HL-60/S4 treated with retinoic acid at 250 ng/mL for 4 days and 3 days (cell line): ENCODE measurements around the gene SNX18.

Experiments
- in situ Hi-C: fragments of 300-500 bp; cut with MboI; formaldehyde crosslinking; loops from 2 replicates; pipeline ENCODE4 v1.7.0; 2022; ENCODE audit warnings: low sequenced_read_pairs

The SNX18 gene

DNA sequence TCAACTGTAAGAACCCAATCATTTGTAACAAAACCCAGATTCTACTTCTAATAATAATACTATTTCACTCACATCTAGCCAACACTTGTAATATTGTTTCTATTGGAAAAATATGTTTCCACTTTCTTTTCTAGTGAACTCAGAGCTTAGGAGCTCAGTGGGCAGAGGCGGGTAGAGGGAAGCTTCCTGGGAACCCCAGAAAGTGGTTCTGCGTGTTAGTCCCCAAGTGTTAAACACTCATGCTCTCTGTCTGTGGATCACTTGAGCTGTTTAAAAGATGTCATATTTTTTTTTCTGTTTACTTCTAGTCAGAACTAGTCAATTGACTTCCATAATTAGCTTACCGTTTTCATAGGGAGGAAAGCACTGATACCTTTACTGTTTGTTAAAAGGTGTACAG, 20.6 kb downstream of the SNX18 start:
- in situ Hi-C loops: loop anchor here (25.0 kb wide), 2 partner anchors 99 to 324 kb away; no protein-coding TSS in a partner anchor

GRCh38 chr5:54539001-54539400, 21.4 kb downstream of the SNX18 start:
- in situ Hi-C loops: loop anchor here (25.0 kb wide), 2 partner anchors 98 to 323 kb away; no protein-coding TSS in a partner anchor

- in situ Hi-C loops: loop anchor here (25.0 kb wide), 2 partner anchors 97 to 322 kb away; no protein-coding TSS in a partner anchor
These were observed 22.7 kb downstream of the SNX18 start for GRCh38 chr5:54540286-54540685.

DNA sequence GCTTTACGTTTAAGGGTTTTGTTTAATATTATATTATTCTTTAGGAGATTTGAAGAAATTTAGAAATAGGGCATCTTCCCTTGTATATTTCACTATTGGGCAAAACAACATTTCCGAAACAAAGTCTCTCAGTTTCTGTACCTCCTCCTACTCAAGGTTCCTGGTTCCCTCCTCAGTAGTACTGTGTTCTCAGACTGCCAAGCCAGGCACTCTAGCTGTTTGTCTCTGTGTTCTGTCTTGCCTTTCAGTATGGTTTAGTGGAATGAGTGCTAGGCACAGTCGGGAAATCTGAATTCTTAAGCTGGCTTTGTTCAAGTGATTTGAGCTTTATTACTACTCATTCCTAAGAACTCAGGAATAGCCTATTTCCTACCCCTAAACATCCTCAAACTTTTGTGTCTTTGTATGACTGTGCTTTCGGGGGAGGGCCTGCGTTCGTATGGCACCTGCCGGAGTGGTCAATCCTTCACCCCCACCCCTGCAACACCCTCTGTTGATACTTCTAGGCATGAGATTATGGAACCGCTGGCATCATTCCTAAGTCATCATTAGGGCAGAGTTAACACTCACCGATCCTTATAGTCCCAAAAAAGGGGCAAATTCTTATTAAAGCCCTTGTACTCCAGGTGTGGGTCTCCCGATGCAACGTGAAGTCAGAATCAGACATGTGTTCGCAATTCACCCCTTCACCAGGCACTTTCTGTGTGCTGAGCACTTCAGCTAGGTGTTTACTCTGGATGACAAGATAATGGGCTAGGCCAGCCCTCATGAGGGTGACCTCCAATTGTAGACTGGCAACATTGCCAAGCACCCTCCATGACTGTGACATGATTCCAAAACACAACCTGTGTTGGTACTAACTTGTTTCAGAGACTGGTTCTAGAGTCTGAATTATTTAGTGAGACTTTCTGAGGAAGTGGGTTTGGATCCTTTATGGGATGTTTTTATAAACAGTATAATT, 24.5 kb downstream of the SNX18 start:
- in situ Hi-C loops: loop anchor here (25.0 kb wide), 2 partner anchors 95 to 320 kb away; no protein-coding TSS in a partner anchor

DNA sequence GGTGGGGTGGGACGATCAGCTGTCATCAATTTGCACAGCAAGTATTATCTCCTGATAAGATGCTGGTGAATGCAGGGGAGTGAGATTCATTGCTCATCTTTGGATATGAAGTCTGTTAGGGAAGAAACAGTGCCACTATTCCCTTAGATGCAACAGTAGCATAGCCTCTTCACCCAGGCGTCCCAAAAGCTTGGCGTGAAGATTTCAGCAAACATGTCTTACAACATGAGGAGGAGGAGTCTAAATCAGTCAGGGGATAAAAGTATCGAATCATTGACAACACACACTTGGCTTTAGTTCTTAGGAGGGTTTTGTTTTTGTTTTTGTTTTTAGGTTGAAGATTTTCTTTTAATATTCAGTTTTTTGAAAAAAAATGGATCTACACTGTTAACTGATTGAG, 26.5 kb downstream of the SNX18 start:
- in situ Hi-C loops: loop anchor here (25.0 kb wide), 2 partner anchors 93 to 318 kb away; no protein-coding TSS in a partner anchor

GRCh38 chr5:54545796-54546195, 28.2 kb downstream of the SNX18 start:
- in situ Hi-C loops: loop anchor here (25.0 kb wide), 2 partner anchors 92 to 317 kb away; no protein-coding TSS in a partner anchor

GRCh38 chr5:54547711-54548250, 30.2 kb downstream of the SNX18 start:
- in situ Hi-C loops: loop anchor here (25.0 kb wide), 2 partner anchors 90 to 315 kb away; no protein-coding TSS in a partner anchor

GRCh38 chr5:54548565-54548964, 31.0 kb downstream of the SNX18 start:
- in situ Hi-C loops: loop anchor here (25.0 kb wide), 2 partner anchors 89 to 314 kb away; no protein-coding TSS in a partner anchor

- in situ Hi-C loops: no loop called here
These were observed 33.7 kb downstream of the SNX18 start for GRCh38 chr5:54551292-54551691.

DNA sequence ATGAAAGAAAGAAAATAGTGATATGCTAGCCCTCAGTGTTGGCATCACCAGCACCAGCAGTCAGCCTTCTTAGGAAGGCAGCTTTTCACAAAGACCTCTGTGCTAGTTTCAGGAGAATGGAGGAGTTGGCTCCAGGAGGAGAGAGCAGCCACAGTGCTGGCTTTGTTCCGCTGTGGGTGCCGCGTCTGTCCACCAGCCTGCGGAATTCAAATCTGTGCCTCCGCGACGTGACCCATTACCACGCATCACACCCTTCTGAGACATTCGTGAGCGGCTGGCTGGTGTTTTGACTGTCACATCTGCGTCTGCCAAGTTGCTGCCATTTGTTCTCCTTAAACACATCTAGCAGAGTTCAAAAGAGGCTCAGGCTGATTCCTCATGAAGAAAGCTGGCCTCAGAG, 34.4 kb downstream of the SNX18 start:
- in situ Hi-C loops: no loop called here

DNA sequence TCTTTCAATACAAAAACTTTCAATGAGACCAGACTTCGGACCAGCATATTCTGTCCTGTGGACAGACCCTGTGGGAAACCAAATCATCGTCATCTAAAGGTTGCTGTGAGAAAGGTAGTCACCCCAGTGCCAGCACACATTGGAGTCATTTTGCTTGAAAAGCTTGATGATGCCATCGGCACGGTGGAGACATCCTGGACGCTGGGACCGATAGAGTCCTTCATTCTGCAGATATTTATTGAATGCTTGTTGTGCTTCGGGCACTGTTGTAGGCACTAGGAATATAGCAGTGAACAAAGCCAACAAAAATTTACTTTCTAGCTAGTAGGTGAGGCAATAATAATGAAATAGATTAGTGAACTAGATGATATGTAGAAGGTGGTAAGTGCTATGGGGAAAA, 34.9 kb downstream of the SNX18 start:
- in situ Hi-C loops: no loop called here

GRCh38 chr5:54553659-54554207, 36.2 kb downstream of the SNX18 start:
- in situ Hi-C loops: no loop called here

DNA sequence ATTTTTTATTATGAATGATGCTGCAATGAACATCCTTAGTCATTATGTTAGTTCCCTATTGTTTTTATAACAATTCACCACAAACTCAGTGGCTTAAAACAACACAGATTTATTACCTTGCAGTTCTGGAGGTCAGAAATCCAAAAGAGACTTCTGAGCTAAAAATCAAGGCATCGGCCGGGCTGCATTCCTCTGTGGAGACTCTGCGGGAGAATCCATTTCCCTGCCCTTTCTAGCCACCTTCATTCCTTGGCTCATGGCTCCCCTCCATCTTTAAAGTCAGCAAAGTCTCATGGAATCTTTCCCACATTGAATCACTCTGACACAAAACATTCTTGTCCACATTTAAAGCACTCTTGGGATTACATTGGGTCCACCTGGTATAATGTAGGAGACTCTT, 38.6 kb downstream of the SNX18 start:
- in situ Hi-C loops: no loop called here

GRCh38 chr5:54558362-54558761, 40.8 kb downstream of the SNX18 start:
- in situ Hi-C loops: no loop called here

DNA sequence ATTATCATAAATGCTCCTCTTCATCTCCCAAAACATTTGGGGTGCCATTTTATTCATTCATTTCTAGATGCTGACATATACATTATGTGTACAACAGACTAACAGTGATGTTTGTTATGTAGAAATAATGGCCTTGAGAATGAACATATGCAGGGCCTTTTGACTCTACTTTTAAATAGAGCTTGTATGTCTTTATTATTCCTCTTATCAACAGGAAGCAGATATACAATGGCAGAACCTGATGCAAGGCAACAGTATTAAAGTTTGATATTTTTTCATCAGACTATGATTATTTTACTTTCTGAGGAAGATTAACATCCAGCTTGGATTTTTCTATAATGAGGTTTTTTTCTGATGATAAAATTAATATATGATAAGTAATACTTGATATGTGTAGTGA, 44.1 kb downstream of the SNX18 start:
- in situ Hi-C loops: no loop called here

GRCh38 chr5:54563083-54563761, 45.7 kb downstream of the SNX18 start:
- in situ Hi-C loops: no loop called here

DNA sequence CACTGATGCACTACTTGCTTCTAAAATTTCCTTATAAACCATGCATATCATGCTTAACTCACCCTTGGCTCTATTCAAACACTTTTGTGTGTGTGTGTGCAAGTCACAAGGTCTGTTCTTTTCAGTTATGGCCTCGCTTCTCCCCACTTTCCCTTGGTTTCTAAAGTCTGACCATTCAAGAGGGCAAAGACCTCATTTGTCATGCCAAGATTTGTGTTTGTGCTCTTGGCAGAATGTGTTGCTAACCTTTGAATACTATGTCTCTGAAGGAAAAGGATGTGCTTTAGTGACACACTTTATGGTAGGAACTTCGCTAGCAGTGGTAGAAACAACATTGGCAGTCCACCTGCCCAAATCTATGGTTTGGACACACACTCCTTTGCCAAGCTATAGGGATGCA, 50.4 kb downstream of the SNX18 start:
- in situ Hi-C loops: no loop called here

- in situ Hi-C loops: no loop called here
These were observed 53.4 kb downstream of the SNX18 start for GRCh38 chr5:54570916-54571315.

GRCh38 chr5:54571462-54571861, 53.9 kb downstream of the SNX18 start:
- in situ Hi-C loops: no loop called here

- in situ Hi-C loops: no loop called here
These were observed 56.4 kb downstream of the SNX18 start for GRCh38 chr5:54573812-54574489.
